Natural killer cell treated with Interleukin-12 subunit alpha and Interleukin-12 subunit beta and Interleukin-15 and Interleukin-18, amount 100 ng/mL, for 72 hours (primary cell): ENCODE measurements around the gene LYPD6. TPM values are rescaled to one million over a fixed set of nuclear protein-coding genes. Genes with fewer than 3 reads are reported as not detected.
A peak's percentile ranks its signal among the peaks of the same experiment; 100 is the strongest.
"Not testable (repeated sequence)": the region's sequence is repeated elsewhere in the genome, so short reads cannot be mapped to it uniquely, and the experiment has no call there.

Experiments used
- ATAC-seq, 2 donors: fragments of 150-1000 bp; cut with Tn5 transposase in 1 of 2; sonication (Bioruptor Pico), chemical (Tn5 transposase) in 1 of 2; 2 replicates each; pipeline ENCODE4 v1.10.0; 2021
- DNase-seq: peaks from one replicate; pipeline ENCODE4 v3.0.0; 2022; ENCODE audit warnings: low spot score
- H3K27ac Mint-ChIP-seq, 2 donors: 1 replicate in 1 of 2; 2 replicates in 1 of 2; pipeline ENCODE4 v1.8.0; 2022; ENCODE audit warnings: mixed read lengths in 2 of 2, mild to moderate bottlenecking in 1 of 2, moderate library complexity in 1 of 2
- H3K27me3 Mint-ChIP-seq, 2 donors: 1 replicate in 1 of 2; 2 replicates in 1 of 2; pipeline ENCODE4 v1.8.0; 2022; ENCODE audit warnings: mixed read lengths in 2 of 2
- H3K36me3 Mint-ChIP-seq: one replicate; pipeline ENCODE4 v1.8.0; 2022; ENCODE audit warnings: mixed read lengths
- H3K4me1 Mint-ChIP-seq, 2 donors: 1 replicate in 1 of 2; 2 replicates in 1 of 2; pipeline ENCODE4 v1.8.0; 2022; ENCODE audit warnings: low read depth in 2 of 2, mixed read lengths in 2 of 2, mild to moderate bottlenecking in 1 of 2
- H3K4me3 Mint-ChIP-seq: one replicate; pipeline ENCODE4 v1.8.0; 2022; ENCODE audit warnings: mixed read lengths
- H3K9me3 Mint-ChIP-seq: 2 replicates; pipeline ENCODE4 v1.8.0; 2022; ENCODE audit warnings: mixed read lengths
- total RNA-seq, 2 donors: library from RNA; stranded (reverse); gene quantifications; one replicate each; pipeline ENCODE4 v1.2.3, GENCODE V29; 2022

Gene LYPD6
- total RNA-seq: not detected

DNA sequence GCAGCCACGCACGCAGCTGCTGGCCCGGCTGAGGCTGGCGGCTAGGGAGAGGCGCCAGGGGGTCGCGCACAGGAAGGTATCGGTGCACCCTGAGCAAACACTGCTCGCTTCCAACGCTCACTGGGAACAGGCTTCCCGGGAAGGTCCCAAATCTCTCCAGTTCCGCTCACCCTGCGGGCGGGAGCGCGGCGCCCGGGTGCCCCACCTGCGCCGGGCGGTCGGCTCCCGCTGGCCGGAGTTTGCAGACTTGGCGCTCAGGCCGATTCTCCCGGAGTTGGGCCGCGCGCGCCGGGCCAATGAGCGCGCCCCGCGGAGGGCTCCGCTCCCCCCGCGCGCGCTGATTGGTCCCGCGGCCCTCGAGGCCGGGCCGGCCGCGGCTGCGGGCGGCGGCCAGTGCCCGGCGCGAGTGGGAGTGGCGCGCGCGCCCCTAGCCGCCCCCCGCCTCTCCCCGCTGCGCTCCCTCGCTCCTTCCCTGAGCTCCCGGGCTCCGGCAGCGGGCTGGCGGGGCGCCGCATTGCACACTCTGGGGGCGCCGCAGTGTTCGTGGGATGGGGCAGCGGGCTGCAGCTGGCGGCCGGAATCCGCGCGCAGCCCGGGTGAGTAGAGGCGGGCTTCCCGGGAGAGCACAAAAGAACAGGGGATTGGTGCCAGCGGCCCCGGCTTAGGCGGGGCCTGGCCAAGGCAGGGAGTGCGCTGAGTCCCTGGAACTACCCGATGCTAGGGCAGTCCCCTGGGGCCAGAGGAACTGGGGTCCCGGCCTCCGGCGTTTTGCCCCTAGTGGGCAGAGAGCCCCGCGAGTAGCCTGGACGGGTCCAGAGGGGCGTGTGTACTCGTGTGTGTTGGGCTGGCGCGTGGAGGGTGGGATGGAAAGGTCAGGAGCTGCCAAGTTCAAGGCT lies at the start of gene LYPD6:
TSS of gene LYPD6 (plus strand) at position 461 of the 896 bp plus-strand sequence. CDS start 107,122 bp downstream, outside the sequence.
- Mint-ChIP-seq H3K9me3 (no peaks in the 10 kb centered on the region), H3K4me3 (no peak within 1 kb of the TSS), H3K36me3 (peaks cover 5% of the 10 kb centered on the region), H3K27me3 (peaks cover 32 to 55% of the 10 kb centered on the region in 2 donors), H3K27ac (no peak within 1 kb of the TSS), H3K4me1 (no peaks in the 10 kb centered on the region)
- no peak for DNase-seq
- ATAC-seq: peak; percentile 44 to 79

GRCh38 chr2:149281441-149281840 lies 48.9 kb upstream of the LYPD6 start:
- no peaks in the 10 kb centered on the region for H3K4me1 Mint-ChIP-seq
- no peak for ATAC-seq

DNA sequence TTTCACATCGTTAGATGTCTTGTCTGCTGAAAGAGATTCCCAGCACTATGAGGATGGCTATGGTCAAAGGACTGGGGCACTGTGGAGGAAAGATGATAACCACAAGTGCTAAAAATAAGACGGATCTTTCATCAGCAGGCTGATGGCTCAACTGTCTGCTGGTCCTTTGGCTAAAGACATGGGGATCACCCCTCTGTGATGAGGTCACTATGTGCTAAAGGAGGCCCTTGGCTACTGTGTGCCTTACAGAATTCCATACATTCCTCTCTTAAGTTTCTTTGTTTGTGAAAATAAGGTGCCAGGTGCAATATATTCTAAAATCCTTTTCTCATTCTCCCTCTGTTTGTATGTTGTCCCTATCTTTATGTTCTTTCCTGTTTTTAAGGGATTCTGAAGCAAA lies 39.7 kb upstream of the LYPD6 start:
- Mint-ChIP-seq H3K27me3 (peaks cover 0 to 4% of the 10 kb centered on the region in 2 donors), H3K4me1 (no peaks in the 10 kb centered on the region), H3K4me3 (no peak overlapping the region), H3K36me3 (no peaks in the 10 kb centered on the region), H3K27ac (no peak overlapping the region), H3K9me3 (no peaks in the 10 kb centered on the region)
- DNase-seq (no peak), ATAC-seq (no peak)

More at GRCh38 chr2:149281441-149281840, 48.9 kb upstream of the LYPD6 start:
- DNase-seq: no peak
- Mint-ChIP-seq H3K36me3 (no peaks in the 10 kb centered on the region), H3K27me3 (no peaks in the 10 kb centered on the region), H3K9me3 (no peaks in the 10 kb centered on the region), H3K27ac (no peak overlapping the region), H3K4me3 (no peak overlapping the region)

- H3K4me1 Mint-ChIP-seq: no peaks in the 10 kb centered on the region
- peaks cover 0 to 4% of the 10 kb centered on the region in 2 donors for H3K27me3 Mint-ChIP-seq
- H3K9me3 Mint-ChIP-seq: no peaks in the 10 kb centered on the region
- H3K4me3 Mint-ChIP-seq: no peak overlapping the region
- no peak overlapping the region for H3K27ac Mint-ChIP-seq
- ATAC-seq: no peak
- DNase-seq: no peak
- no peaks in the 10 kb centered on the region for H3K36me3 Mint-ChIP-seq
Observed at GRCh38 chr2:149291881-149292280, 38.5 kb upstream of the LYPD6 start.

DNA sequence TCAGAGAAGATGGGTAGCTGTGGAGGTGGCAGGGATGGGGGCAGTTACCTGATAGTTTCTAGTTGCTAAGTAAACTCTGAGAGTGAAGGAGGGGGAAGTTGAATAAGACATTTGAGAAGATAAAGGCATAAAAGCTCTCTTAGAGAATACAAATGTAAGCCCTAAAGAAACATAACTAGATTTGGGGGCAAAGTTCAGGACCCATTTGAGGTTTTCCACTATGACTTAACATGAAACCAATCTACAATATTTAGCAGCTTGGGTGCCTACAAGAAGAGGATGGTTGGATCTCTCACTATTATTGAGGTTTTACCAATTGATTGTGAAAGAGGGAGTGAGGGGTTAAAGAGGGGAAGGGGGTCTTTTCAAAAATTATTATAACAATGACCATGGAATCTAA lies 34.4 kb upstream of the LYPD6 start:
- DNase-seq (no peak), ATAC-seq (no peak)
- Mint-ChIP-seq H3K36me3 (no peaks in the 10 kb centered on the region), H3K27me3 (peaks cover 0 to 8% of the 10 kb centered on the region in 2 donors), H3K9me3 (no peaks in the 10 kb centered on the region), H3K4me1 (no peaks in the 10 kb centered on the region), H3K4me3 (no peak overlapping the region), H3K27ac (no peak overlapping the region)

- Mint-ChIP-seq H3K27ac (no peak overlapping the region), H3K9me3 (peaks cover 7% of the 10 kb centered on the region), H3K36me3 (no peaks in the 10 kb centered on the region), H3K4me1 (no peaks in the 10 kb centered on the region), H3K27me3 (peaks cover 0 to 4% of the 10 kb centered on the region in 2 donors), H3K4me3 (no peak overlapping the region)
- no peak for ATAC-seq
- DNase-seq: no peak
Observed at GRCh38 chr2:149307014-149307413, 23.4 kb upstream of the LYPD6 start.

DNA sequence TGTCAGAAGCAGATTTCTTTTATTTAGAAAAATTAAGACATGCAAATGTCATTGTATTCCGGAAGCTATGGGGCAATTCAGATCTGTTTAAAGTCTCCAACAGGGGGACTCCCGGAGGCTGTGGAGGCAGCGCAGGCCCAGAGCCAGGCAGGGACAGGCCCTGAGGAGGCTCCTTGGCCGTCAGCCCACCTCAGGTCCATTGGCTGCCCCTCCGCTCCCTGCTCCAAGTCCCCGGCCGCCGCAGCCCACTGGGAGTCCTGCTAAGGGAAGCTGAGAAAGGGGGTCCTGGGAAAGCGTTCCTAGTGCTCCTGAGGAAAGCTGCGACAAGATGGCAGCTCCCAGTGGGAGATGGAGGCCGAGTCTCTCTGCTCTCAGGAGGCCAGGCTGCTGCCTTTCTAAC lies 20.0 kb upstream of the LYPD6 start:
- Mint-ChIP-seq H3K27me3 (peaks cover 6 to 13% of the 10 kb centered on the region in 2 donors), H3K4me1 (no peaks in the 10 kb centered on the region), H3K36me3 (no peaks in the 10 kb centered on the region), H3K4me3 (no peak overlapping the region), H3K27ac (no peak overlapping the region), H3K9me3 (no peaks in the 10 kb centered on the region)
- ATAC-seq (no peak), DNase-seq (no peak)

DNA sequence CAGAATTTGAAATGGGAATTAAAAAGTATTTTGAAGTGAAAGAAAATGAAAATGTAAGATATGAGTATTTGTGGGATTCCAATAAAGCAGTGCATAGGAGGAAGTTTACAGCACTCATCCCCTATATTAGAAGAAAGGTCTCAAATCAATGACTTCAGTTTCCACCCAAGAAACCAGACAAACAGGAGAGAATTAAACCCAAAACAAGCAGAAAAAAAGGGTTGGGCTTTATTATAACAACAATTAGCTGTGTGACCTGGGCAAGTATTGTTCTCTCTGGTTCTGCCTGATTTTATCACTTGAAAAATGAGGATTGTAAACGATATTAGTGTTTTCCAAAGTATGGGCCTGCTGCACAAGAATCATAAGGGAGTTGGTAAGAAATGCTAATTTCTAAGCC lies 18.3 kb upstream of the LYPD6 start:
- no peak for DNase-seq
- peaks cover 6 to 13% of the 10 kb centered on the region in 2 donors for H3K27me3 Mint-ChIP-seq
- H3K9me3 Mint-ChIP-seq: no peaks in the 10 kb centered on the region
- no peak for ATAC-seq
- H3K4me1 Mint-ChIP-seq: no peaks in the 10 kb centered on the region
- no peak overlapping the region for H3K4me3 Mint-ChIP-seq
- H3K36me3 Mint-ChIP-seq: no peaks in the 10 kb centered on the region
- H3K27ac Mint-ChIP-seq: no peak overlapping the region

GRCh38 chr2:149313512-149313972 lies 16.8 kb upstream of the LYPD6 start:
- DNase-seq (no peak), ATAC-seq (no peak)
- Mint-ChIP-seq H3K27ac (no peak overlapping the region), H3K9me3 (peaks cover 3% of the 10 kb centered on the region), H3K36me3 (no peaks in the 10 kb centered on the region), H3K27me3 (peaks cover 6 to 9% of the 10 kb centered on the region in 2 donors), H3K4me3 (no peak overlapping the region), H3K4me1 (no peaks in the 10 kb centered on the region)

DNA sequence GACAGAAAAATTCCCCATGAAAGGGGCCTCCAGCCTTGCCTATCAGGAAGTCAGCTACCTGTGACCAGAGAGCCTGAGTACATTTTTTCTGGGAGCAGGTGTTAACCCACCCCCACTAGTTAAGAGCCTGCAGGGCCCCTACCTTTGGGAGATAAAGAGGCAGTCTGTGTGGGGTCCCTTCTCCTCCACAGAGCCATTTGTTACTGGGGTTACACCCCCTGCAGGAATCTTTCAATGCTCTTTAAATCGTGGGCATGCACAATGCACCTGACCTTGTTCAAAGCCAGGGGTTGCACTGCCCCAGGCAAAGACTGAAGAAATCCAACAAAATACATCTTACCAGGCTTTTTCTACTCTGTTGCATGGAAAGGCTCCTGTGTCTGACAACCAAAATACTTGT lies 15.7 kb upstream of the LYPD6 start:
- H3K4me1 Mint-ChIP-seq: no peaks in the 10 kb centered on the region
- peaks cover 3% of the 10 kb centered on the region for H3K9me3 Mint-ChIP-seq
- ATAC-seq (no peak), DNase-seq (no peak)
- no peaks in the 10 kb centered on the region for H3K36me3 Mint-ChIP-seq
- no peak overlapping the region for H3K27ac Mint-ChIP-seq
- no peak overlapping the region for H3K4me3 Mint-ChIP-seq
- H3K27me3 Mint-ChIP-seq: peaks cover 6 to 9% of the 10 kb centered on the region in 2 donors

- H3K27ac Mint-ChIP-seq: no peak overlapping the region
- H3K27me3 Mint-ChIP-seq: peaks cover 6 to 9% of the 10 kb centered on the region in 2 donors
- ATAC-seq (no peak), DNase-seq (no peak)
- H3K9me3 Mint-ChIP-seq: peaks cover 3% of the 10 kb centered on the region
- no peak overlapping the region for H3K4me3 Mint-ChIP-seq
- no peaks in the 10 kb centered on the region for H3K36me3 Mint-ChIP-seq
- no peaks in the 10 kb centered on the region for H3K4me1 Mint-ChIP-seq
Observed at GRCh38 chr2:149315461-149315860, 14.9 kb upstream of the LYPD6 start.

DNA sequence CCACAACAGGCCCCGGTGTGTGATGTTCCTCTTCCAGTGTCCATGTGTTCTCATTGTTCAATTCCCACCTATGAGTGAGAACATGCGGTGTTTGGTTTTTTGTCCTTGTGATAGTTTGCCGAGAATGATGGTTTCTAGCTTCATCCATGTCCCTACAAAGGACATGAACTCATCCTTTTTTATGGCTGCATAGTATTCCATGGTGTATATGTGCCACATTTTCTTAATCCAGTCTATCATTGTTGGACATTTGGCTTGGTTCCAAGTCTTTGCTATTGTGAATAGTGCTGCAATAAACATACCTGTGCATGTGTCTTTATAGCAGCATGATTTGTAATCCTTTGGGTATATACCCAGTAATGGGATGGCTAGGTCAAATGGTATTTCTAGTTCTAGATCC lies 11.8 kb upstream of the LYPD6 start:
- not testable (repeated sequence) for H3K27me3 Mint-ChIP-seq, H3K4me3 Mint-ChIP-seq, H3K27ac Mint-ChIP-seq, H3K4me1 Mint-ChIP-seq, H3K9me3 Mint-ChIP-seq, H3K36me3 Mint-ChIP-seq, ATAC-seq, DNase-seq

- no peaks in the 10 kb centered on the region for H3K27me3 Mint-ChIP-seq
Observed at GRCh38 chr2:149320362-149320761, 10.0 kb upstream of the LYPD6 start.

DNA sequence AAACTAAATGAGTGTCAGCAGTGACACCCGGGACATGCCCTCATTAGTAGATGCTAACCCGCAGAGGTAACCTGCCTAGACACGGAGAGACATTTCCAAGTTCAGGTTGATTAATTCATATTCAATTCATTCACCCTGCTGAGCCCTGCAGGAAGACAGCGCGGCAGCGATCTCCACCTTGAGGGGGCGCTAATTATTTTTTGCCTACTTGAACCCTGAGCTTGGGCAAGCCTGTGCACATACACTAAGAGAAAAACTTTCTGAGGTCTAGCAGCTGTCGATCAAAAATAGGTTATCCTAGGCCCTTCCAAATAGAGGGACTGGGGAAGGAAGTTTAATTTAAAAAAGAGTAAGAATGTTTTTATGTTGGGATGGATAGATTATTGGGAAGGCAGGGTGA lies 1.3 kb upstream of the LYPD6 start:
- Mint-ChIP-seq H3K4me3 (no peak overlapping the region), H3K27me3 (peaks cover 30 to 53% of the 10 kb centered on the region in 2 donors)

More at GRCh38 chr2:149320362-149320761, 10.0 kb upstream of the LYPD6 start:
- peaks cover 3% of the 10 kb centered on the region for H3K9me3 Mint-ChIP-seq
- ATAC-seq (no peak), DNase-seq (no peak)
- H3K4me1 Mint-ChIP-seq: no peaks in the 10 kb centered on the region
- no peaks in the 10 kb centered on the region for H3K36me3 Mint-ChIP-seq
- no peak overlapping the region for H3K27ac Mint-ChIP-seq
- H3K4me3 Mint-ChIP-seq: no peak overlapping the region

More for the DNA sequence above, 1.3 kb upstream of the LYPD6 start:
- no peak overlapping the region for H3K27ac Mint-ChIP-seq
- H3K9me3 Mint-ChIP-seq: no peaks in the 10 kb centered on the region
- H3K36me3 Mint-ChIP-seq: peaks cover 5% of the 10 kb centered on the region
- H3K4me1 Mint-ChIP-seq: no peaks in the 10 kb centered on the region
- DNase-seq (no peak), ATAC-seq (no peak)
